ENCODE measurements around the gene SYNE2.
"Not testable (repeated sequence)": the region's sequence is repeated elsewhere in the genome, so short reads cannot be mapped to it uniquely, and the experiment has no call there.

Gene SYNE2

DNA sequence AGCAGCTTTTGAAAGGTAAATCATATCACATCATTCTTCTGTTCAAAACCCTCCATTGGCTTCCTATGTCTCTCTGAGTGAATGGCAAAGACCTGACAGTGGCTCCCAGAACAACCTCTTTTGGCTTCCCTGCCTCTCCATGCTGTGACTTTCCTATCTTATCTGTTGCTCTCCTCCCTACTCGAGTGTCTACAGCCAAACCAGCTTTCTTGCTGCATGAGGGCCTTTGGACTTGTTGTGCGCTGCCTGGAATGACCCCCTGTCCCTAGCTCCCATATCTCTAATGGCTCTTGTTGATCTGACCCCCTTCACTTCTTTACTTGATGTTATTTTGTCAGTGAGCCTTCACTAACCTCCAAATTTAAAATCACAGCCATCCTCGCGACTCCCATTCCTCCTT is 2.5 kb downstream of the SYNE2 start:
- no peaks in the 10 kb centered on the region for H3K4me1 ChIP-seq (ENCODE audit: control insufficient read depth, insufficient read depth, low read length)
- H3K9ac ChIP-seq (ENCODE audit: low read depth, low read length), result no peak overlapping the region
- H3K4me3 ChIP-seq (ENCODE audit: low read depth, low read length), result no peak overlapping the region
- H3K27me3 ChIP-seq (ENCODE audit: control insufficient read depth, insufficient read depth, low read length), result peaks cover 4% of the 10 kb centered on the region
- no peaks in the 10 kb centered on the region for H3K36me3 ChIP-seq (ENCODE audit: control insufficient read depth, insufficient read depth, low read length)
- no peaks in the 10 kb centered on the region for H3K9me3 ChIP-seq (ENCODE audit: control insufficient read depth, insufficient read depth, low read length)

DNA sequence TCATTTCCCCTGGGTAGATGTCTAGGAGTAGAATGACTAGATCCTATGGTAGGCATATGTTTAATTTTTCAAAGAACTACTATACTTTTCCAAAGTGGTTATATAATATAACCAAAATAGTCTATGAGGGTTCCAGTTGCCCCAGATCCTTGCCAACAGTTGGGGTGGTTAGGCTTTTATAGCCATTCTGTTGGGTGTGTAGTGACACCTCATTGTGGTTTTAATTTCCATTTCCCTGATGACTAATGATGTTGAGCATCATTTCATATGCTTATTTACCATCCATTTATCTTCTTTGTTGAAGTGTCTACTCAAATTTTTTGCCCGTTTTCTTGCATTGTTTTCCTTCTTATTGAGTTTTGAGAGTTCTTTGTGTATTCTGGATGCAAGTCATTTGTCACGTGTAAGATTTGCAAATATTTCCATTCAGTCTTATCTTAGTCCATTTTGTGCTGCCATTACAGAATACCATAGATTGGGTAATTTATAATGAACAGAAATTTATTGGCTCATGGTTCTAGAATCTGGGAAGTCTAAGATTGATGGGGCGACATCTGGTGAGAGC is 4.7 kb downstream of the SYNE2 start:
- H3K9ac ChIP-seq (ENCODE audit: low read depth, low read length), result no peak overlapping the region
- H3K27me3 ChIP-seq (ENCODE audit: control insufficient read depth, insufficient read depth, low read length), result no peaks in the 10 kb centered on the region
- no peaks in the 10 kb centered on the region for H3K4me1 ChIP-seq (ENCODE audit: control insufficient read depth, insufficient read depth, low read length)
- no peaks in the 10 kb centered on the region for H3K36me3 ChIP-seq (ENCODE audit: control insufficient read depth, insufficient read depth, low read length)
- no peak overlapping the region for H3K4me3 ChIP-seq (ENCODE audit: low read depth, low read length)
- H3K9me3 ChIP-seq (ENCODE audit: control insufficient read depth, insufficient read depth, low read length), result no peaks in the 10 kb centered on the region

GRCh38 chr14:63860146-63860545 is 7.3 kb downstream of the SYNE2 start:
- Histone ChIP-seq H3K36me3 (ENCODE audit: control insufficient read depth, insufficient read depth, low read length) (no peaks in the 10 kb centered on the region), H3K9me3 (ENCODE audit: control insufficient read depth, insufficient read depth, low read length) (no peaks in the 10 kb centered on the region), H3K27me3 (ENCODE audit: control insufficient read depth, insufficient read depth, low read length) (no peaks in the 10 kb centered on the region), H3K9ac (ENCODE audit: low read depth, low read length) (no peak overlapping the region), H3K4me3 (ENCODE audit: low read depth, low read length) (no peak overlapping the region), H3K4me1 (ENCODE audit: control insufficient read depth, insufficient read depth, low read length) (peaks cover 3% of the 10 kb centered on the region)

DNA sequence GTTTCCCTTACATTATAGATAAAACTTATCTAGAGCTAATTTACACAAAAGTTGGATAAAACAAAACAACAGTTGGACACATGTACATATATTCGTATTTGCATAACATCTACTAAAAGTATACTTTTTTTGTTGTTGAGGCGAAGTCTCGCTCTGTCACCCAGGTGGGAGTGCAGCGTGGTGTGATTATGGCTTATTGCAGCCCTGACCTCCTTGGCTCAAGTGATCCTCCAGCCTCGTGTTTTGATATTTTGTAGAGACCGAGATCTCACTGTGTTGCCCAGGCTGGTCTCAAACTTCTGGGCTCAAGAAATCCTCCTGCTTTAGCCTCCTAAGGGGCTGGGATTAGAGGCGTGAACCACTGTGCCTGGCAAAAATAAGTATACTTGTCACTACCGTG is 9.4 kb downstream of the SYNE2 start:
- Histone ChIP-seq H3K9me3 (ENCODE audit: control insufficient read depth, insufficient read depth, low read length) (no peaks in the 10 kb centered on the region), H3K27me3 (ENCODE audit: control insufficient read depth, insufficient read depth, low read length) (no peaks in the 10 kb centered on the region), H3K9ac (ENCODE audit: low read depth, low read length) (no peak overlapping the region), H3K4me3 (ENCODE audit: low read depth, low read length) (no peak overlapping the region), H3K4me1 (ENCODE audit: control insufficient read depth, insufficient read depth, low read length) (peaks cover 3% of the 10 kb centered on the region), H3K36me3 (ENCODE audit: control insufficient read depth, insufficient read depth, low read length) (no peaks in the 10 kb centered on the region)

GRCh38 chr14:63863004-63863403 is 10.2 kb downstream of the SYNE2 start:
- Histone ChIP-seq H3K9ac (ENCODE audit: low read depth, low read length) (no peak overlapping the region), H3K9me3 (ENCODE audit: control insufficient read depth, insufficient read depth, low read length) (no peaks in the 10 kb centered on the region), H3K36me3 (ENCODE audit: control insufficient read depth, insufficient read depth, low read length) (no peaks in the 10 kb centered on the region), H3K27me3 (ENCODE audit: control insufficient read depth, insufficient read depth, low read length) (no peaks in the 10 kb centered on the region), H3K4me1 (ENCODE audit: control insufficient read depth, insufficient read depth, low read length) (peaks cover 3% of the 10 kb centered on the region), H3K4me3 (ENCODE audit: low read depth, low read length) (no peak overlapping the region)

DNA sequence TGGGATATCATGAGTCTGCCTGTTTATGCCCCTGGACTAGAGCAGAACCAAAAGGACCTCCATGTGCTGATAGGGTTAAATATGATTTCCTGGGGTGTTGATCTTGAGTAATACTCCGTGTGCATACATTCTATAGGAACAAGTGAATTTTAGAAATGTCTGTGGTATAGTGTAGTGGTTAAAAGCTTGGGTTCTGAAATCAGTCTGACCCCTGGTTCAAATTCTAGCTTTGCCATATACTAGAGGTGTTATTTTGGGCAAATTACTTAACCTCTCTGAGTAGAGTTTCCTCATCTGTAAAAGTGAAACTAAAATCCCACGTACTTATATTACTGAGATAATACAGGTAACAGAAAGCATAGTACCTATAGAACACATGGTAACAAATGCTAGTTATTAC is 12.0 kb downstream of the SYNE2 start:
- H3K4me3 ChIP-seq (ENCODE audit: low read depth, low read length); H3K4me1 ChIP-seq (ENCODE audit: control insufficient read depth, insufficient read depth, low read length); H3K9ac ChIP-seq (ENCODE audit: low read depth, low read length); H3K36me3 ChIP-seq (ENCODE audit: control insufficient read depth, insufficient read depth, low read length); H3K9me3 ChIP-seq (ENCODE audit: control insufficient read depth, insufficient read depth, low read length); H3K27me3 ChIP-seq (ENCODE audit: control insufficient read depth, insufficient read depth, low read length): not testable (repeated sequence)

GRCh38 chr14:63867933-63868921 is 15.4 kb downstream of the SYNE2 start:
- H3K4me1 ChIP-seq (ENCODE audit: control insufficient read depth, insufficient read depth, low read length), result peaks cover 3% of the 10 kb centered on the region
- H3K36me3 ChIP-seq (ENCODE audit: control insufficient read depth, insufficient read depth, low read length), result no peaks in the 10 kb centered on the region

GRCh38 chr14:63869940-63870752 is 17.3 kb downstream of the SYNE2 start:
- not testable (repeated sequence) for H3K9me3 ChIP-seq (ENCODE audit: control insufficient read depth, insufficient read depth, low read length); H3K9ac ChIP-seq (ENCODE audit: low read depth, low read length); H3K27me3 ChIP-seq (ENCODE audit: control insufficient read depth, insufficient read depth, low read length); H3K36me3 ChIP-seq (ENCODE audit: control insufficient read depth, insufficient read depth, low read length); H3K4me3 ChIP-seq (ENCODE audit: low read depth, low read length); H3K4me1 ChIP-seq (ENCODE audit: control insufficient read depth, insufficient read depth, low read length)

More at GRCh38 chr14:63867933-63868921, 15.4 kb downstream of the SYNE2 start:
- Histone ChIP-seq H3K9ac (ENCODE audit: low read depth, low read length) (no peak overlapping the region), H3K9me3 (ENCODE audit: control insufficient read depth, insufficient read depth, low read length) (no peaks in the 10 kb centered on the region), H3K27me3 (ENCODE audit: control insufficient read depth, insufficient read depth, low read length) (no peaks in the 10 kb centered on the region), H3K4me3 (ENCODE audit: low read depth, low read length) (no peak overlapping the region)

DNA sequence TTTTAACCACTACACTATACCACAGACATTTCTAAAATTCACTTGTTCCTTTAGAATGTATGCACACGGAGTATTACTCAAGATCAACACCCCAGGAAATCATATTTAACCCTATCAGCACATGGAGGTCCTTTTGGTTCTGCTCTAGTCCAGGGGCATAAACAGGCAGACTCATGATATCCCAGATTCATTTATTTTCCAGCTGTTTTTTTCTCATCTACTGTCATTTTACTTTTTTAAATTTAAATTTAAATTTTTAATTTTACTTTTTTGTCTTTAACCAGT is 17.9 kb downstream of the SYNE2 start:
- H3K27me3 ChIP-seq (ENCODE audit: control insufficient read depth, insufficient read depth, low read length); H3K9ac ChIP-seq (ENCODE audit: low read depth, low read length); H3K36me3 ChIP-seq (ENCODE audit: control insufficient read depth, insufficient read depth, low read length); H3K4me1 ChIP-seq (ENCODE audit: control insufficient read depth, insufficient read depth, low read length); H3K9me3 ChIP-seq (ENCODE audit: control insufficient read depth, insufficient read depth, low read length); H3K4me3 ChIP-seq (ENCODE audit: low read depth, low read length): not testable (repeated sequence)

DNA sequence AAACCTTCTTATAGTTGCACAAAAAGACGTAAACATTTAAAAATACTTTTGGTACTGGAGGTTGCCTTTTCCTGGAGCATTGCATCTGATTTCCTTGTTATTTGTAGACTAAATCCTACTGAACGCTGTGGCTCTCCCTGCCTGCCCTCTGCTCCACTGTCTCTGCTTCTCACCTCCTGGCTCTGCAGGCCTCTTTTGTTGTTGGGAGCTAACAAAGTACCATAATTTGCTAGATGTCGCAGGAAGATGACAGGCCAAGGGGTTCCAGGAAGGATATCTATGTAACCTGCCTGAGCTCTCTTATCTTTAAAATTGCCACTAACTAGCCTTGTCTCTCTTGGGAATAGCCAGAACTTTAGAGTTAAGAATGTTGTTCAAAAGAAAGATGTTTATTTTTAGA is 21.4 kb downstream of the SYNE2 start:
- Histone ChIP-seq H3K36me3 (ENCODE audit: control insufficient read depth, insufficient read depth, low read length) (no peaks in the 10 kb centered on the region), H3K9me3 (ENCODE audit: control insufficient read depth, insufficient read depth, low read length) (no peaks in the 10 kb centered on the region), H3K27me3 (ENCODE audit: control insufficient read depth, insufficient read depth, low read length) (no peaks in the 10 kb centered on the region), H3K4me3 (ENCODE audit: low read depth, low read length) (no peak overlapping the region), H3K9ac (ENCODE audit: low read depth, low read length) (no peak overlapping the region), H3K4me1 (ENCODE audit: control insufficient read depth, insufficient read depth, low read length) (peaks cover 9% of the 10 kb centered on the region)

GRCh38 chr14:63875311-63875710 is 22.5 kb downstream of the SYNE2 start:
- Histone ChIP-seq H3K9ac (ENCODE audit: low read depth, low read length) (no peak overlapping the region), H3K27me3 (ENCODE audit: control insufficient read depth, insufficient read depth, low read length) (no peaks in the 10 kb centered on the region), H3K9me3 (ENCODE audit: control insufficient read depth, insufficient read depth, low read length) (no peaks in the 10 kb centered on the region), H3K4me3 (ENCODE audit: low read depth, low read length) (no peak overlapping the region), H3K36me3 (ENCODE audit: control insufficient read depth, insufficient read depth, low read length) (no peaks in the 10 kb centered on the region), H3K4me1 (ENCODE audit: control insufficient read depth, insufficient read depth, low read length) (peaks cover 9% of the 10 kb centered on the region)

DNA sequence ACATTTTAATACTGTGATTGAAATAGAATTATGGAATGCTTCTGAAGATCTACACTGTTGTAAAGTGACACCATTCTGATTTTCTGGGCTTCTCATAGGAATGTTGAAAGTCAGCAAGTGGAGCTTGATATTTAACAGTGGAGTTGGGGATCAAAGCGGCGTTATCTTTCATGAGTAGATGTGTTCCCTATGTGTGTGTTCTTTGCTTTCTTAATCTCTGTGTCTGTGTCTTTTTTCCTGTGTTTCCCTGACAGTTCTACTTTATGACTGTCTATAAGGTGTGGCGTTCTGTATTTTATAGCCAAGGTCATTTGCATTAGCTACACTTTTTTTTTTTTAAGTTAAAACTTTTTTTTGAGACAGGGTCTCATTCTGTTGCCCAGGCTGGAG is 24.7 kb downstream of the SYNE2 start:
- Histone ChIP-seq H3K4me3 (ENCODE audit: low read depth, low read length) (no peak overlapping the region), H3K9ac (ENCODE audit: low read depth, low read length) (no peak overlapping the region), H3K4me1 (ENCODE audit: control insufficient read depth, insufficient read depth, low read length) (peaks cover 9% of the 10 kb centered on the region), H3K27me3 (ENCODE audit: control insufficient read depth, insufficient read depth, low read length) (no peaks in the 10 kb centered on the region), H3K9me3 (ENCODE audit: control insufficient read depth, insufficient read depth, low read length) (no peaks in the 10 kb centered on the region), H3K36me3 (ENCODE audit: control insufficient read depth, insufficient read depth, low read length) (no peaks in the 10 kb centered on the region)
